KOPT-K1 (cell line): ENCODE measurements around the gene MEAF6.
A peak's percentile ranks its signal among the peaks of the same experiment; 100 is the strongest.
"Not testable (repeated sequence)": the region's sequence is repeated elsewhere in the genome, so short reads cannot be mapped to it uniquely, and the experiment has no call there.

ENCODE experiments used
- H3K27ac ChIP-seq: fragments of 200-600 bp; sonication (generic); 2 replicates; pipeline ENCODE4 v1.5.1; 2016; ENCODE audit warnings: antibody characterized with exemption, mild to moderate bottlenecking, low read depth, low read length; ENCODE audit not compliant: poor library complexity, severe bottlenecking
- H3K36me3 ChIP-seq: fragments of 200-600 bp; sonication (generic); 2 replicates; pipeline ENCODE4 v1.5.1; 2017; ENCODE audit warnings: antibody characterized with exemption, mild to moderate bottlenecking, low read length, moderate library complexity; ENCODE audit not compliant: insufficient read depth
- H3K9me3 ChIP-seq: fragments of 200-600 bp; sonication (generic); 2 replicates; pipeline ENCODE4 v1.5.1; 2017; ENCODE audit warnings: antibody characterized with exemption, low read length, mild to moderate bottlenecking; ENCODE audit not compliant: insufficient read depth, poor library complexity, severe bottlenecking

MEAF6 gene

DNA sequence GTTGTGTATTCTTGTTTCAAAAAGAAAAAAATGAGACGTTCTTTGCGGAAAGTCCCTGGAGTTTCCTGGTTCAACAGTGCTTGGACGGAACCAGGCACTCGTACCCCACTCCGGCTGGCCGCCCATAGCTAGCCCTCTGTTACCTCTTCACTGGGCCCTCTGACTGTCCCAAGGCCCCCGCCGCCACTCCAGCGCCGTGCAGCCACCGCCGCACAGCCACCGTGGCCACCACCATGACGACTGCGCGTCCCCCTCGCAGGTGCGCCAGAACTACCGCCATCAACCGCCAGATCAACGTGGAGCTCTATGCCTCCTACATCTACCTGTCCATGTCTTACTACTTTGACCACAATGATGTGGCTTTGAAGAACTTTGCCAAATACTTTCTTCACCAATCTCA, 30.0 kb upstream of the MEAF6 start:
- H3K27ac ChIP-seq = no peak overlapping the region
- H3K9me3 ChIP-seq = no peaks in the 10 kb centered on the region
- peaks cover 95% of the 10 kb centered on the region for H3K36me3 ChIP-seq

DNA sequence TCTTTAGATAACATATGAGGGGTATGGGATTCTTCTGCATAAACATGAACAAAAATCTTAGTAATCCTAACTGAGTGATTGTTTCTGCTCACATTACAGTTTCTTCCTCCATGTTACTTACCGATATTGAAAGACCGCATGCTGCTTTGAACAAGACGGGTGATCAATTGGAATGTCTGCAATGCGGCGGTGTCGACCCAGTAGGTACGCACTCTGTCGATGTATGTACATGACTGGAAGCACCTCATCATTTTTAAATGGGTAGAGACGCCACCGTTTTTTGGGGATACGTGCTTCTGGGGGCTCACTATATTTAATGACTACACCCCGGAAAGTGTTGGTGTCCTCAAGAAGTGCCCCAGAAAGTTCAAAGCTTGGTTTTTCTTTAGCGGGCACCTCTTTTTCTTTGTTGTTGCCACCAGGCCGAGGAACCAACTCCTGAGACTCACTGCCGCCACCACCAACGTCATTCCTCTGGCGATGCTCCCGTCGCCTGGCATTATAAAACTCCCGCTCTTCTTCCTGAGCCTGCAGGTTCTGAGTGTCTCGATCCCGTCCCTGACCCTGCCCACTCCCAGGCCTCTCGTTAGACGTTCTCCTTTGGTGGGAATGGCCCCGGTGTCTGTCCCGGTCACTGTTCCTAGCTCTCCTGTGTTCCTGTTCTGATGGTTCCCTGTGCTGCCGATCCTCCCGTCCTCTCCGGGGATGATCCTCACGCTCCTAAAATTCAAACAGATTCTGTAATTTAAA, 25.6 kb upstream of the MEAF6 start:
- Histone ChIP-seq H3K36me3 (peaks cover 97% of the 10 kb centered on the region), H3K9me3 (no peaks in the 10 kb centered on the region), H3K27ac (no peak overlapping the region)

DNA sequence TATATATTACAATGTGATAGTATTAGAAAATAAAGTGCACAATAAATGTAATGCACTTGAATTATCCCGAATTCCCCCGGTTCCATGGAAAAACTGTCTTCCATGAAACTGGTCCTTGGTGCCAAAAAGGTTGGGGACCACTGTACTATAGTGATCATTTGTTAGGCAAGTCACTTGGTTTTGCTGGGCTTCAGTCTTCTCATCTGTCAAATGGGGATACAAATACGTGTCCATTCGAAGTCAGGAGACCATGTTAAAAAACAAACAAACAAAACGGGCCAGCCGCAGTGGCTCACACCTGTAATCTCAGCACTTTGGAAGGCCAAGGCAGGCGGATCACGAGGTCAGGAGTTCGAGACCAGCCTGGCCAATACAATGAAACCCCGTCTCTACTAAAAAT, 24.6 kb upstream of the MEAF6 start:
- not testable (repeated sequence) for H3K9me3 ChIP-seq, H3K27ac ChIP-seq
- peaks cover 95% of the 10 kb centered on the region for H3K36me3 ChIP-seq

DNA sequence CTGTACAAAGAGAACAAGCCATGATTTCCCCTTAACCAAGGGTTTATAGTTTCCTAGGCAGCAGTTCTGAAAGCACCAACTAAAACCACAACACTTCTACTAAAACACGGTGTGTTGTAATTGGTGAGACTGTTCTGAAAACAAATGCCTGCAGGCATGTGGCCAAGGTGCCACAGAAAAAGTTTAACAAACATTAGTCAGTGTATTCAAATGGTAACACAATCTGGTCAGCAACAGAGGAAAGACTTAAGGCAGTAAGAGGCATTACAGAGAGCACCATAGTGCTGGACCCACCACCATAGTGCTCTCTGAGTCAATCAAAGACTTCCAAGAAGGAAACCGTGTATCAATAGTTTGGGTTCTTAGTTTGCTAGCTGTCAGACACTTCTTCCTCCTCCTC, 22.8 kb upstream of the MEAF6 start:
- Histone ChIP-seq H3K9me3 (no peaks in the 10 kb centered on the region), H3K27ac (no peak overlapping the region), H3K36me3 (peaks cover 91% of the 10 kb centered on the region)

DNA sequence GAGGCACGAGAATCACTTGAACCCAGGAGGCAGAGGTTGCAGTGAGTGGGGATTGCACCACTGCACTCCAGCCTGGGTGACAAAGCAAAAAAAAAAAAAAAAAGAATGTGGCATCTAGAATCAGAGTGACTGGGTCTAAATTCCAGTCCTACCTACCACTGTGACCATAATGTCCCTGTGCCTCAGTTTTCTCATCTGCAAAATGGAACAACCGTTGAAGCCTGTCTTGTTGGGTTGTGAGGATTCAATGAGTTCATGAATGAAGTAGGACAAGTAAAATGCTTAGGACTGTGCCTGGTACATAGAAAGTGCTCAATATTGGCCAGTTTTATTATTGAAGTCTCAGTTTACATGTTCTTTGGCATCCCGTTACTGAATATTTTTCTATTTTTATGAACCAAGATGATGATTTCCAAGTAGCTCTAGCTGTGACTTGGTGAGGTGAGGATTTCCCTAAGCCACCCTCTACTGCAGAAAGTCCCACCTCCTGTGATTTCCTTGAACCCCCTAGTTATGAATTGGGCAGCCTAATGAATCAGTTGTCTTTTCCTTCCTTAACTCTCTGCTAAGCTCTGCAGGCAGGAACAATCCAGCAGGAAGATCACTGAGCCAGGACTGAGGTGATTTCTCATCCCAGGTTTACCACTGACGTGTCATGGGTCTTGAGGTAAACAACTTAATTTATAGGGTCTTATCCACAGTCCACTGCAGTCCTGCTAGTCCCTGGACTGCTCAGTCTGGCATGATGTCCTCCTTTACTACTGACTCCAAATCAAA, 18.9 kb upstream of the MEAF6 start:
- Histone ChIP-seq H3K27ac (no peak overlapping the region), H3K36me3 (peaks cover 53% of the 10 kb centered on the region), H3K9me3 (no peaks in the 10 kb centered on the region)

DNA sequence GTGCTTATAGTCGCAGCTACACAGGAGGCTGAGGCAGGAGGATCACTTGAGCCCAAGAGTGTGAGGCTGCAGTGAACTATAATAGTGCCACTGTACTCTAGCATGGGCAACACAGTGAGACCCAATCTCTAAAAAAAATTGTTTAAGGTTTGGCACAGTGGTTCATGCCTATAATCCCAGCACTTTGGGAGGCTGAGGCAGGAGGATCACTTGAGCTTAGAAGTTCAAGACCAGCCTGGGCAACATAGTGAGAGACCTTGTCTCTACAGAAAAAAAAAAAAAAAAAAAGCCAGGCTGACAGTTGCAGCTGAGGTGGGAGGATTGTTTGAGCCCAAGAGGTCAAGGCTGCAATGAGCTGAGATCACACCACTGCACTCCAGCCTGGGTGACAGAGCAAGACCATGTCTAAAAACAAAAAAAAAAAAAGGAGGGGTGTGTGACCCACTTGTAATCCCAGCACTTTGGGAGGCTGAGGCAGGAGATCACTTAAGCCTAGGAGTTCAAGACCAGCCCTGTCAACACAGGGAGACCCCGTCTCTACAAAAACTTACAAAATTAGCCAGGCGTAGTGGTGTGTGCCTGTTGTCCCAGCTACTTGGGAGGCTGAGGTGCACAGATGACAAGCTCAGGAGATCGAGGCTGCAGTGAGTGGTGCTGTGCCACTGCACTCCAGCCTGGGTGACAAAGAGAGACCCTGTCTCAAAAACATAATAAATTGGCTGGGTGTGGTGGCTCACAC, 18.0 kb upstream of the MEAF6 start:
- H3K9me3 ChIP-seq, H3K27ac ChIP-seq: not testable (repeated sequence)
- peaks cover 44% of the 10 kb centered on the region for H3K36me3 ChIP-seq

DNA sequence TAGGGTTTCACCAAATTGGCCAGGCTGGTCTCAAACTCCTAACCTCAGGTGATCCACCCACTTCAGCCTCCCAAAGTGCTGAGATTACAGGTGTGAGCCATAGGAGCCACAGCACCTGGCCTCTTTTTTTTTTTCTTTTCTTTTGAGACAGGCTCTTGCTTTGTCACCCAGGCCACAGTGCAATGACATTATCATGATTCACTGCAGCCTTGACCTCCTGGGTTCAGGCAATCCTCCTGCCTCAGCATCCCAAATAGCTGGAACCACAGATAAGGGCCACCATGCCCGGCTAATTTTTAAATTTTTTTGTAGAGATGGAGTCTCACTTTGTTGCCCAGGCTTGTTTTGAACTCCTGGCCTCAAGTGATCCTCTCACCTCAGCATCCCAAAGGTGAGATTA, 15.3 kb upstream of the MEAF6 start:
- not testable (repeated sequence) for H3K27ac ChIP-seq, H3K9me3 ChIP-seq
- H3K36me3 ChIP-seq = peaks cover 19% of the 10 kb centered on the region; the same call in 1 of the 2 replicates

DNA sequence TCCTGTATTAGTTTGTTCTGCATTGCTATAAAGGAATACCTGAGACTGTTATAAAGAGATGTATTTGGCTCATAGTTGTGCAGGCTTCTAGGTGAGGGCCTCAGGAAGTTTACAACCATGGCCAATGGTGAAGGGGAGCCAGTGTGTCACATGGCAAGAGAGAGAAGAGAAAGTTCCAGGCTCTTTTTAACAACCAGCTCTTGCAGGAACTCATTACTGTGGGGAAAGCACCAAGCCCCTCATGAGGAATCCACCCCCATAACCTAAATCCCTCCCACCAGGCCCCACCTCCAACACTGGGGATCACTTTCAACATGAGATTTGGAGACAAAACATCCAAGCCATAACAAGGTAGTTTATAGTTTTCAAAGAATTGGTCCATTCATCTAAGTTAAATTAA, 5.0 kb upstream of the MEAF6 start:
- Histone ChIP-seq H3K36me3 (no peaks in the 10 kb centered on the region), H3K27ac (peak overlapping the region; percentile 61), H3K9me3 (no peaks in the 10 kb centered on the region)

DNA sequence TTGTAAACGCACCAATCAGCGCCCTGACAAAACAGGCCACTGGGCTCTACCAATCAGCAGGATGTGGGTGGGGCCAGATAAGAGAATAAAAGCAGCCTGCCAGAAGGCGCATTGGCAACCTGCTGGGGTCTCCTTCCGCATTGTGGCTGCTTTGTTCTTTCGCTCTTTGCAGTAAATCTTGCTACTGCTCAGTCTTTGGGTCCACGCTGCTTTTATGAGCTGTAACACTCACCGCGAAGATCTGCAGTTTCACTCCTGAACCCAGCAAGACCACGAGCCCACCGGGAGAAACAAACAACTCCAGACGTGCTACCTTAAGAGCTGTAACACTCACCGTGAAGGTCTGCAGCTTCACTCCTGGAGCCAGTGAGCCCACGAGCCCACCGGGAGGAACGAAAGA, 4.4 kb upstream of the MEAF6 start:
- not testable (repeated sequence) for H3K36me3 ChIP-seq, H3K9me3 ChIP-seq
- H3K27ac ChIP-seq = peak overlapping the region; percentile 61

DNA sequence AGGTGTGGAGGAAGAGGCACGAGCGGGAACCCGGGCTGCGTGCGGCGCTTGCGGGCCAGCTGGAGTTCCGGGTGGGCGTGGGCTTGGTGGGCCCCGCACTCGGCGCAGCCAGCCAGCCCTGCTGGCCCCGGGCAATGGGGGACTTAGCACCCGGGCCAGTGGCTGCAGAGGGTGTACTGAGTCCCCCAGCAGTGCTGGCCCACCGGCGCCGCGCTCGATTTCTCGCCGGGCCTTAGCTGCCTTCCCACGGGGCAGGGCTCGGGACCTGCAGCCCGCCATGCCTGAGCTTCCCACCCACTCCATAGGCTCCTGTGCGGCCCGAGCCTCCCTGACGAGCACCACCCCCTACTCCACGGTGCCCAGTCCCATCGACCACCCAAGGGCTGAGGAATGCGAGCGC, 3.7 kb upstream of the MEAF6 start:
- not testable (repeated sequence) for H3K36me3 ChIP-seq

DNA sequence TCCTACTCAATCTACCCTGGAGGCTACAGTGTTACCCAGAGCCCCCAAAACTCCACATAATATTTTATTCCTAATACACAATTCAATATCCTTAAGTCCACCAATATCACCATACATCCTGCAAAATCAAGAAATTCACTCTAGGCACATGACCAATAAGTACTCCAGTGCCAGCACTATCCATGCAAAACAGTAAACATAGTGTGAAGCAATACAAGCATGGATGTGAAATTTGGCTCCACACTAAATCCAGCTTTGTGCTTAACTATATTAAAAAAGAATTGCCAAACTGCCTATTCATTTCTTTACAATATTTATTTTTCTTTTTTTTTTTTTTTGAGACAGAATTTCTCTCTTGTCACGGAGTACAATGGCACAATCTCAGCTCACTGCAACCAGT, 3.0 kb upstream of the MEAF6 start:
- H3K9me3 ChIP-seq = no peaks in the 10 kb centered on the region
- H3K36me3 ChIP-seq = peaks cover 8% of the 10 kb centered on the region
- no peak overlapping the region for H3K27ac ChIP-seq

More for the DNA sequence above, 3.7 kb upstream of the MEAF6 start:
- not testable (repeated sequence) for H3K27ac ChIP-seq, H3K9me3 ChIP-seq

DNA sequence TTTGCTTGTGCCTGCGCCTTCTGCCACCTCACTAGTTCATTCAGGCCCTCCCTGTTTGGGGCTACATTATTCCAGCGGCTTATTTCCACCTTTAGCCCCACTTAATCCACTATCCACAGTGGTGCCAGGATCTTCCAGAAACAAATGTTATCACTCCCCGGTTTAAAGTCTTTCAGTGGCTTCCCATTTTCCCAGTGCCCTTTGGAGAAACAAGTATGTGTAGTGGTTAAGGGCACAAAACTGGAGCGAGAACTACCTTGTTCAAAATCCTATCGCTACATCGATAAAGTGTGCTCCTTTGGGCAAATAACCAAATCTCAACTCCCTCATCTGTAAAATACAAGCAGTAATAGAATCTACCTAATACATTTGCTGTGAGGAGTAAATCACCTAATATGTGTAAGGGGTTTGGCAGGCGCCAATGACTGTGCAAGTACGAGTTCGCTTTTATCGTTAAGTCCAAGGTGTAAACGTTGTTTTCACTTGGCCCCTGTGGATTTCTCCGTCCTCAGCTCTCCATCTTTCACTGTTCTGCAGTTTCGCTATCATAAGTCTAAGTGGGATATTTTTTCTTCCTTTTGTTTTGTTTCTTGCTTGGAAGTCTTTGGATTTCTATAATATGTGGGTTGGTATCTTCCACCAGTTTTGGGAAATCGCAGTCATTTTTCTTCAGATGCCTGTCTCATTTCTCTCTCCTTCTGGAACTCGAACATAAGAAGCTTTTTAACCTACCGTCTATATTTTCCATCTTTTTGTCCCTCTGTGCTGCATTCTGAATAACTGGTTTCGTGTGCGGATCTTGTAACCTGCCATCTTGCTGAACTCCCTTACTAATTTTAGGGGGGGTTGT, 844 bp upstream of the MEAF6 start:
- H3K36me3 ChIP-seq = peaks cover 28% of the 10 kb centered on the region
- no peaks in the 10 kb centered on the region for H3K9me3 ChIP-seq
- peak overlapping the region; percentile 92 for H3K27ac ChIP-seq

DNA sequence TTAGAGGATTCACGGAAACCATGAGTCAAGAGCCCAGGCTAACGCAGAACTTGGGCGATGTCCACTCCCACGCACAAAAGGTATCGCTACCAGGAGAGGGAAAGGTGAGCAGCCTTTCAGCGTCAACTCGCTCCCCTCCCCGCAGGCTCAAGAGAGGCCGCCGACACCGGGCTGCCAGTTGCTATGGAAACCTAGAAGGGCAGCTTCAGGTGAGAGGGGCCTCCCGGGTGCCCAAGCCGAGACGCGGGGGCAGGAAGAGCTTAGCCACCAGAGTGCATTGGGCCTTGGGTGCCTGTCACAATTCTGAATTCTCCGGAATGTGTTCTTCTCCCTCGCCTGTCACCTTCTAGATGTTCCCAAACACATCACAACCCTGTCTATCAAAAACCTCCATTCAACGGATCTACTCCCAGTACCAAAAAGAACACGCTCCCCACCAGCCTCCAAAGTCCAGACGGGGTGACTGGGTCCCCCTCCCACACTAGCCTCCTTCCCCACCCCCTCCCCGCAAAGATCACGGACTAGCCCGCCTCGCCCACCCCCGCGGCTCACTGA, 694 bp downstream of the MEAF6 start:
- Histone ChIP-seq H3K27ac (peak overlapping the region; percentile 92), H3K9me3 (no peaks in the 10 kb centered on the region), H3K36me3 (peaks cover 38% of the 10 kb centered on the region)

DNA sequence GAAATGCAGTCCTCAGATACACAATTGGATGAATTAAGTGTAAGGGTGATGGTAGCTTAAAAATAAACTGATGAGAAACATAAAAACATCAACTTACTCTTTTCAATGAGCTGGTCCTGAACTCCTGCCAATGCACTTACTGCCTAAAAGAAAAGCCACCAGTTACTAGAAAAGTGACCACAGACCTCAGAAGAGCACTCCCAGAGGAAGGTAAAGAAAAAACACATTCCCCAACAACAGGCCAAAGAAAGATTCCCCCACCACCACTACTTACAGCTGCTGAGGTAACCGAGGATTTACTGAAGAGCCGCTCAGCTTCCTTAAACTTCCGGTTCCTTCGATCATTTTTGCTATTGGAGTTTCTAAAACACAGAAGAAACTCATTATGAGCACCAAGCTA, 5.4 kb downstream of the MEAF6 start:
- Histone ChIP-seq H3K27ac (no peak overlapping the region), H3K36me3 (peaks cover 83% of the 10 kb centered on the region), H3K9me3 (no peaks in the 10 kb centered on the region)
